Adrenal gland (tissue), 12 donors: ENCODE measurements around the gene ADAMTS9. TPM values are rescaled to one million over a fixed set of nuclear protein-coding genes. Genes with fewer than 3 reads are reported as not detected.

Source experiments
- DNase-seq, 7 donors: peaks; one replicate each; pipeline ENCODE4 v3.0.0-alpha.2; 2019 to 2020
- H3K27ac ChIP-seq, 5 donors: fragments of 200-600 bp; sonication (generic) in 4 of 5; 1 replicate in 3 of 5; 2 replicates in 2 of 5; pipeline versions ENCODE4 v1.5.1 to v1.8.0; 2016 to 2020; ENCODE audit warnings: mild to moderate bottlenecking in 1 of 5
- H3K27me3 ChIP-seq: fragments of 200-600 bp; 2 replicates; pipeline ENCODE4 v1.8.0; 2021
- H3K36me3 ChIP-seq, 2 donors: fragments of 200-600 bp; replicated peaks in 1 of 2; 1 replicate in 1 of 2; 2 replicates in 1 of 2; pipeline versions ENCODE4 v1.5.1 to v1.8.0; 2018 to 2022
- H3K4me1 ChIP-seq, 2 donors: fragments of 200-600 bp; replicated peaks in 1 of 2; 1 replicate in 1 of 2; 2 replicates in 1 of 2; pipeline versions ENCODE4 v1.5.1 to v1.8.0; 2018 to 2021
- H3K4me3 ChIP-seq, 4 donors: fragments of 200-600 bp; sonication (generic) in 3 of 4; one replicate each; pipeline ENCODE4 v1.5.1; 2016 to 2018
- H3K9me3 ChIP-seq, 3 donors: fragments of 200-600 bp; sonication (generic) in 1 of 3; replicated peaks in 1 of 3; 1 replicate in 2 of 3; 2 replicates in 1 of 3; pipeline versions ENCODE4 v1.5.1 to v1.8.0; 2016 to 2021
- CTCF ChIP-seq, 6 experiments: fragments of 450-650 bp in 4 of 6; fragments of 200-600 bp in 2 of 6; sonication (generic) in 1 of 6; IDR thresholded peaks; 1 replicate in 5 of 6; 2 replicates in 1 of 6; pipeline versions ENCODE4 v1.5.1 to v1.8.0; 2016 to 2021; ENCODE audit warnings: antibody characterized with exemption in 6 of 6, mild to moderate bottlenecking in 2 of 6, moderate library complexity in 1 of 6
- POLR2A ChIP-seq, 2 donors: fragments of 450-650 bp; IDR thresholded peaks; one replicate each; pipeline ENCODE4 v1.6.1; 2017; ENCODE audit warnings: antibody characterized with exemption in 2 of 2, mild to moderate bottlenecking in 2 of 2, moderate library complexity in 1 of 2
- WGBS, 4 donors: extraction: QIAGEN DNeasy Blood & Tissue Kit in 2 of 4; methylation state at CpG; one replicate each; pipeline versions ENCODE4 v1.1.5 to v1.1.7; 2013 to 2017; 5-methylcytosine and 5-hydroxymethylcytosine counted together
- intact Hi-C, 2 donors: fragments of 100-400 bp; cut with DNase I; formaldehyde crosslinking; loops; one replicate each; pipeline versions ENCODE4 v1.14.1 to v1.15.0; 2022 to 2023
- polyA plus RNA-seq, 3 donors: library from polyadenylated mRNA; stranded (reverse); fragments of 200-250 nt in 2 of 3; fragments of 350-450 nt in 1 of 3; fragmentation: Illumina TruSeq in 1 of 3; extraction: RNeasy Lipid Tissue Mini Kit (QIAGEN cat#74804) in 1 of 3; gene quantifications; one replicate each; pipeline ENCODE4 v1.2.3, GENCODE V29; 2013 to 2014
- small RNA-seq, 2 donors: library from RNA; depleted of rRNA; stranded (forward); fragments of <200 nt; gene quantifications; one replicate each; pipeline ENCODE3, GENCODE V24; 2016
- total RNA-seq, 9 donors: library from RNA; depleted of rRNA in 4 of 9; stranded (reverse); fragments of >200 nt in 4 of 9; fragments of 120-200 nt in 1 of 9; fragmentation: NEBNext Ultra II Directional in 1 of 9; extraction: Animal tissue kit (Norgen Biotek cat#: 25700) in 1 of 9; gene quantifications; one replicate each; pipeline versions ENCODE4 v1.1.0 to v1.2.4, GENCODE V29; 2013 to 2023
- donor health status: healthy with polysubstance abuse.
- donor health status: Bipolar disorder and iron deficiency.
- donor health status: DM: yes; HTN: yes; CAD: no.
- donor health status: DM: no; HTN: no; CAD: no.
- donor health status: DM: no; HTN: no; CAD: no.
- donor health status: DM: yes; HTN: yes; CAD: no.

ADAMTS9 gene
- total and polyA plus RNA-seq, 12 donors, result 5.1 to 51.2 (median 22.0) TPM

GRCh38 chr3:64473466-64473865 is 214.3 kb downstream of the ADAMTS9 start:
- no peak overlapping the region for H3K27ac ChIP-seq
- intact Hi-C loops, result no loop called here
- H3K4me1 ChIP-seq, result no peaks in the 10 kb centered on the region
- DNase-seq, result no peak
- H3K4me3 ChIP-seq, result no peak overlapping the region
- peaks cover 8% of the 10 kb centered on the region for H3K27me3 ChIP-seq
- no peaks in the 10 kb centered on the region for H3K9me3 ChIP-seq
- TF ChIP-seq CTCF (IDR thresholded peaks at IDR 0.05) (no peak), POLR2A (IDR thresholded peaks at IDR 0.05) (no peak)
- WGBS, 4 donors, result 79 to 94% (median 86%) methylated on average over 1 of the region's 1 CpG
- H3K36me3 ChIP-seq, result no peaks in the 10 kb centered on the region

- 86 to 94% (median 90%) methylated on average over 5 of the region's 5 CpGs for WGBS, 4 donors
- Histone ChIP-seq H3K4me1 (no peaks in the 10 kb centered on the region), H3K27ac (no peak overlapping the region), H3K27me3 (peaks cover 6% of the 10 kb centered on the region), H3K4me3 (no peak overlapping the region), H3K9me3 (no peaks in the 10 kb centered on the region), H3K36me3 (no peaks in the 10 kb centered on the region)
- no peak for DNase-seq
- no peak for TF ChIP-seq CTCF (IDR thresholded peaks at IDR 0.05)
- TF ChIP-seq POLR2A (IDR thresholded peaks at IDR 0.05), result no peak
- intact Hi-C loops, result no loop called here
Measured at GRCh38 chr3:64470436-64470835, 217.4 kb downstream of the ADAMTS9 start.

- Histone ChIP-seq H3K27ac (no peak overlapping the region), H3K36me3 (no peaks in the 10 kb centered on the region), H3K9me3 (no peaks in the 10 kb centered on the region), H3K4me1 (no peaks in the 10 kb centered on the region), H3K27me3 (no peaks in the 10 kb centered on the region), H3K4me3 (no peak overlapping the region)
- no peak for DNase-seq
- WGBS, 4 donors, result 70 to 77% (median 73%) methylated on average over 4 to 5 of the region's 5 CpGs
- TF ChIP-seq CTCF (IDR thresholded peaks at IDR 0.05), result no peak
- TF ChIP-seq POLR2A (IDR thresholded peaks at IDR 0.05), result no peak
- intact Hi-C loops, result no loop called here
Measured at GRCh38 chr3:64467255-64467944, 220.4 kb downstream of the ADAMTS9 start.

Small RNA genes lying within 50 kb of the gene (small RNA-seq; reads per million reads assigned to genes)
- gene RNU6-739P, result 0 reads per million in 2 donors
